Peyer's patch (tissue), 4 donors: ENCODE results near the gene EPAS1. TPM values are rescaled to one million over a fixed set of nuclear protein-coding genes. Genes with fewer than 3 reads are reported as not detected.
A peak's percentile ranks its signal among the peaks of the same experiment; 100 is the strongest.

Experiments used
- DNase-seq, 3 donors: peaks; one replicate each; pipeline ENCODE4 v3.0.0-alpha.2; 2017 to 2019
- H3K27ac ChIP-seq, 4 donors: fragments of 200-600 bp; sonication (generic); one replicate each; pipeline ENCODE4 v1.5.1; 2016 to 2019
- H3K27me3 ChIP-seq, 2 donors: fragments of 200-600 bp; sonication (generic); one replicate each; pipeline ENCODE4 v1.5.1; 2019
- H3K36me3 ChIP-seq, 3 donors: fragments of 200-600 bp; sonication (generic); one replicate each; pipeline ENCODE4 v1.5.1; 2016 to 2019
- H3K4me1 ChIP-seq, 4 donors: fragments of 200-600 bp; sonication (generic); one replicate each; pipeline ENCODE4 v1.5.1; 2016 to 2019
- H3K4me3 ChIP-seq, 4 donors: fragments of 200-600 bp; sonication (generic); 1 replicate in 3 of 4; 2 replicates in 1 of 4; pipeline ENCODE4 v1.5.1; 2016 to 2019; ENCODE audit warnings: mild to moderate bottlenecking in 1 of 4
- H3K9me3 ChIP-seq, 4 donors: fragments of 200-600 bp; sonication (generic); one replicate each; pipeline ENCODE4 v1.5.1; 2016 to 2019; ENCODE audit warnings: mild to moderate bottlenecking in 1 of 4
- CTCF ChIP-seq, 6 experiments: fragments of 450-650 bp in 4 of 6; fragments of 200-600 bp in 2 of 6; sonication (generic) in 1 of 6; IDR thresholded peaks; one replicate each; pipeline ENCODE4 v1.5.1; 2017 to 2019; ENCODE audit warnings: antibody characterized with exemption in 6 of 6, mild to moderate bottlenecking in 3 of 6, moderate library complexity in 1 of 6
- POLR2A ChIP-seq, 2 donors: fragments of 450-650 bp; IDR thresholded peaks; one replicate each; pipeline ENCODE4 v1.5.1; 2017; ENCODE audit warnings: antibody characterized with exemption in 2 of 2, mild to moderate bottlenecking in 2 of 2, moderate library complexity in 2 of 2
- total RNA-seq, 4 donors: library from RNA; depleted of rRNA; stranded (reverse); fragments of >200 nt; gene quantifications; one replicate each; pipeline ENCODE4 v1.1.0, GENCODE V29; 2016

EPAS1 gene
- total RNA-seq, 4 donors from 2014 or later = 114 to 240 (median 196) TPM

GRCh38 chr2:46302005-46302695 lies 4.9 kb downstream of the EPAS1 start:
- TF ChIP-seq POLR2A (IDR thresholded peaks at IDR 0.05) (no peak), CTCF (IDR thresholded peaks at IDR 0.05) (no peak)
- Histone ChIP-seq H3K4me1 (peaks cover 0 to 63% (median 12%) of the 10 kb centered on the region in 4 donors), H3K9me3 (peaks cover 0 to 7% (median 0%) of the 10 kb centered on the region in 4 donors), H3K36me3 (no peaks in the 10 kb centered on the region), H3K27ac (no peak overlapping the region), H3K4me3 (no peak overlapping the region), H3K27me3 (no peaks in the 10 kb centered on the region)
- no peak for DNase-seq

GRCh38 chr2:46303233-46303632 lies 6.0 kb downstream of the EPAS1 start:
- H3K9me3 ChIP-seq = peaks cover 0 to 5% (median 0%) of the 10 kb centered on the region in 4 donors
- H3K4me3 ChIP-seq = no peak overlapping the region
- peaks cover 6 to 73% (median 11%) of the 10 kb centered on the region in 4 donors for H3K4me1 ChIP-seq
- no peak for DNase-seq
- H3K27ac ChIP-seq = peak overlapping the region in 1 of 4 donors; percentile 33
- H3K36me3 ChIP-seq = no peaks in the 10 kb centered on the region
- TF ChIP-seq CTCF (IDR thresholded peaks at IDR 0.05) = no peak
- no peak for TF ChIP-seq POLR2A (IDR thresholded peaks at IDR 0.05)
- H3K27me3 ChIP-seq = no peaks in the 10 kb centered on the region

GRCh38 chr2:46303822-46304221 lies 6.6 kb downstream of the EPAS1 start:
- Histone ChIP-seq H3K4me1 (peaks cover 8 to 79% (median 10%) of the 10 kb centered on the region in 4 donors), H3K27me3 (no peaks in the 10 kb centered on the region), H3K4me3 (no peak overlapping the region), H3K36me3 (no peaks in the 10 kb centered on the region), H3K27ac (peak overlapping the region in 1 of 4 donors; percentile 33), H3K9me3 (no peaks in the 10 kb centered on the region)
- no peak for DNase-seq
- no peak for TF ChIP-seq CTCF (IDR thresholded peaks at IDR 0.05)
- TF ChIP-seq POLR2A (IDR thresholded peaks at IDR 0.05) = no peak

- Histone ChIP-seq H3K36me3 (no peaks in the 10 kb centered on the region), H3K27me3 (no peaks in the 10 kb centered on the region), H3K4me3 (no peak overlapping the region), H3K9me3 (no peaks in the 10 kb centered on the region), H3K27ac (no peak overlapping the region), H3K4me1 (peaks cover 4 to 87% (median 11%) of the 10 kb centered on the region in 4 donors)
- DNase-seq = no peak
- no peak for TF ChIP-seq POLR2A (IDR thresholded peaks at IDR 0.05)
- TF ChIP-seq CTCF (IDR thresholded peaks at IDR 0.05) = no peak
These were observed 7.4 kb downstream of the EPAS1 start for GRCh38 chr2:46304635-46305034.

- Histone ChIP-seq H3K9me3 (no peaks in the 10 kb centered on the region), H3K4me3 (no peak overlapping the region), H3K4me1 (peaks cover 0 to 88% (median 11%) of the 10 kb centered on the region in 4 donors), H3K27me3 (no peaks in the 10 kb centered on the region), H3K36me3 (no peaks in the 10 kb centered on the region), H3K27ac (peak overlapping the region in 2 of 4 donors; percentile 85 to 93)
- no peak for DNase-seq
- TF ChIP-seq POLR2A (IDR thresholded peaks at IDR 0.05) = no peak
- TF ChIP-seq CTCF (IDR thresholded peaks at IDR 0.05) = no peak
These were observed 8.0 kb downstream of the EPAS1 start for GRCh38 chr2:46305187-46305586.
